Neural crest cell (in vitro differentiated cells): Measurements from ENCODE around the gene TMOD2. TPM values are rescaled to one million over a fixed set of nuclear protein-coding genes. Genes with fewer than 3 reads are reported as not detected.

Source experiments
- DNase-seq: peaks from one replicate; pipeline ENCODE4 v3.0.0; 2021; ENCODE audit warnings: low read depth, mixed read lengths, low spot score
- H3K27ac Mint-ChIP-seq: one replicate; pipeline ENCODE4 v1.8.0; 2021; ENCODE audit warnings: mild to moderate bottlenecking, mixed read lengths; ENCODE audit not compliant: unreplicated experiment
- H3K27me3 Mint-ChIP-seq: 2 replicates; pipeline ENCODE4 v1.8.0; 2021; ENCODE audit warnings: low read depth, mild to moderate bottlenecking, mixed read lengths
- H3K36me3 Mint-ChIP-seq: 2 replicates; pipeline ENCODE4 v1.8.0; 2021; ENCODE audit warnings: low read depth, mild to moderate bottlenecking, mixed read lengths
- H3K4me1 Mint-ChIP-seq: 2 replicates; pipeline ENCODE4 v1.8.0; 2021; ENCODE audit warnings: mixed read lengths
- H3K4me3 Mint-ChIP-seq: one replicate; pipeline ENCODE4 v1.8.0; 2021; ENCODE audit warnings: mild to moderate bottlenecking, mixed read lengths
- H3K9me3 Mint-ChIP-seq: 2 replicates; pipeline ENCODE4 v1.8.0; 2021; ENCODE audit warnings: mixed read lengths
- total RNA-seq: library from RNA; stranded (reverse); gene quantifications from 2 replicates; pipeline ENCODE4 v1.2.1, GENCODE V29; 2021
- TF ChIP-seq, protein P1 (sequence below): fragments of 200-600 bp; sonication (generic); conservative IDR thresholded peaks from 2 replicates; pipeline ENCODE4 v1.5.0; 2021; ENCODE audit warnings: antibody characterized with exemption, mild to moderate bottlenecking

Gene TMOD2
- total RNA-seq, 1 donor from 2014 or later: 17.4 TPM

DNA sequence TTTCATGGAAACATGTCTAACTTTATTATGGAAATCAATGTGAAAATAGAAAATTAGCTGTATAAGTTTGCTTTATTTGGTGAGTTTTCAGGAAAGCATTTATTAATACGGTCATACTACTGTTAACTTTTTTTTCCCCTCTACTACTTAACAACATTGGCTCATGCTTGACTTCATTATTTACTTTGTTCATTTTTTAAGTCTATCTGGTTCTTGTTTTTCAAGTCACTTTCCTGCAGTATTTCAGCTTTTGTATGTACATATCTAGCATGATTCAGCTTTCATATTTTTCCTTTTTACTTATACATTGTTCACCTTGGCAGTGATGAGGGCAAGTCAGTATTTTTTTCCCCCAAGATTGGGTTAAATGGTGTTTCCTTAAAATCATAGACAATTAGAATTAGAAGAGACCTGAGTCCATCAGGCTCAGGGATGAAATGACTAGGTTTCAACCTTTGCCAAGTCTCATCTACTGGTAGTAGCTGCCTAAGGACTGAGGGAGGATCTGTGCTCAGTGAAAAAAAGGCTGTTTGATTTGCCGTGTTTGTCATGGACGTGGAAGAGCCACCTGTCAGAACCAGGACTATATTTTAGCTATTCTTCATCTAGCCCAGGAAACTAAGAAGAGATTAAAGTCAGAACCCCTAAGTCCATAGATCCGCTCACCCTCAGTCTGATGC, 93.5 kb downstream of the TMOD2 start:
- Mint-ChIP-seq H3K4me1 (peaks cover 14% of the 10 kb centered on the region), H3K4me3 (no peak overlapping the region), H3K27ac (no peak overlapping the region), H3K9me3 (no peaks in the 10 kb centered on the region), H3K36me3 (no peaks in the 10 kb centered on the region), H3K27me3 (no peaks in the 10 kb centered on the region)
- TF ChIP-seq, protein P1, sequence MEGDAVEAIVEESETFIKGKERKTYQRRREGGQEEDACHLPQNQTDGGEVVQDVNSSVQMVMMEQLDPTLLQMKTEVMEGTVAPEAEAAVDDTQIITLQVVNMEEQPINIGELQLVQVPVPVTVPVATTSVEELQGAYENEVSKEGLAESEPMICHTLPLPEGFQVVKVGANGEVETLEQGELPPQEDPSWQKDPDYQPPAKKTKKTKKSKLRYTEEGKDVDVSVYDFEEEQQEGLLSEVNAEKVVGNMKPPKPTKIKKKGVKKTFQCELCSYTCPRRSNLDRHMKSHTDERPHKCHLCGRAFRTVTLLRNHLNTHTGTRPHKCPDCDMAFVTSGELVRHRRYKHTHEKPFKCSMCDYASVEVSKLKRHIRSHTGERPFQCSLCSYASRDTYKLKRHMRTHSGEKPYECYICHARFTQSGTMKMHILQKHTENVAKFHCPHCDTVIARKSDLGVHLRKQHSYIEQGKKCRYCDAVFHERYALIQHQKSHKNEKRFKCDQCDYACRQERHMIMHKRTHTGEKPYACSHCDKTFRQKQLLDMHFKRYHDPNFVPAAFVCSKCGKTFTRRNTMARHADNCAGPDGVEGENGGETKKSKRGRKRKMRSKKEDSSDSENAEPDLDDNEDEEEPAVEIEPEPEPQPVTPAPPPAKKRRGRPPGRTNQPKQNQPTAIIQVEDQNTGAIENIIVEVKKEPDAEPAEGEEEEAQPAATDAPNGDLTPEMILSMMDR: no peak
- no peak for DNase-seq

- no peak overlapping the region for H3K4me3 Mint-ChIP-seq
- no peaks in the 10 kb centered on the region for H3K27me3 Mint-ChIP-seq
- no peaks in the 10 kb centered on the region for H3K36me3 Mint-ChIP-seq
- peaks cover 14% of the 10 kb centered on the region for H3K4me1 Mint-ChIP-seq
- H3K9me3 Mint-ChIP-seq: no peaks in the 10 kb centered on the region
- TF ChIP-seq, protein P1: no peak
- DNase-seq: no peak
- H3K27ac Mint-ChIP-seq: no peak overlapping the region
Observed at GRCh38 chr15:51846066-51846462, 94.7 kb downstream of the TMOD2 start.

DNA sequence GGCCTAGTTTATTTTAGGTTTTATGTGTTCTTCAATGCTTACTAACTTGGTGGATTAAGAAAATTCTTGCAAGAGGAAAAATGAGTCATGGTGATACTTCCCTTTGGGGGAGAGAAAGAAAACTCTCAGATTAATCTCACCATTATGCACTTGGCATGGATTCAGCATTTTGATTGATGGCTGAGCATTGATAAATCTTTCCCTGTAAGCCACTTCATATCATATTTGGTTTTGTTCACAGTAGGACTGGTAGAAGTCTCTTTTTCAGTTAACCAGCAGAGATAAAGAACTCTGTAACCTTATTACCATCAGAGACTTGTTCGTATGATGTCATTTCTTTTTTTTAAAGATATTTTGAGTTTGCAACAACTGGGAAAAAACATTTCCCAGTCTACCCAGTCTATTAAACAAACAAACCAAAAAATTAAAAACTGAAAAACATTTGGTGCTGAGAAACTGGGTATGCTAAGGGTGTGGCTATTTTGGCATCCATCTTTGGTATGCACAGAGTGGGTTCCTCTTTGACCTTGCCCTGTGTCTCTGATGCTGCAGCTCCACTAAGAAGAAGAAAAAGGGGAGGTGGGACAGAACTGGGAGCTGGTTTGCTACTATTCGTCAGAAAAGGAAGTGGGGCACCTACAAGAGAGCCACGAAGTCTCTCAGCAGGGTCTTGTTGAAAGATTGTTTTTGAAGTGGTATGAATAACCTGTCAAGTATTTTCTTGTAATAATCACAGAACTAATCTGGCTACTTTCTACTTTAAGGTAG, 95.2 kb downstream of the TMOD2 start:
- TF ChIP-seq, protein P1: no peak
- Mint-ChIP-seq H3K4me1 (peaks cover 14% of the 10 kb centered on the region), H3K4me3 (no peak overlapping the region), H3K36me3 (no peaks in the 10 kb centered on the region), H3K27ac (no peak overlapping the region), H3K27me3 (no peaks in the 10 kb centered on the region), H3K9me3 (no peaks in the 10 kb centered on the region)
- DNase-seq: no peak

GRCh38 chr15:51848811-51849210, 97.4 kb downstream of the TMOD2 start:
- Mint-ChIP-seq H3K27me3 (no peaks in the 10 kb centered on the region), H3K9me3 (no peaks in the 10 kb centered on the region), H3K4me3 (no peak overlapping the region), H3K27ac (no peak overlapping the region), H3K36me3 (no peaks in the 10 kb centered on the region), H3K4me1 (peaks cover 8% of the 10 kb centered on the region)
- TF ChIP-seq, protein P1: no peak
- no peak for DNase-seq

DNA sequence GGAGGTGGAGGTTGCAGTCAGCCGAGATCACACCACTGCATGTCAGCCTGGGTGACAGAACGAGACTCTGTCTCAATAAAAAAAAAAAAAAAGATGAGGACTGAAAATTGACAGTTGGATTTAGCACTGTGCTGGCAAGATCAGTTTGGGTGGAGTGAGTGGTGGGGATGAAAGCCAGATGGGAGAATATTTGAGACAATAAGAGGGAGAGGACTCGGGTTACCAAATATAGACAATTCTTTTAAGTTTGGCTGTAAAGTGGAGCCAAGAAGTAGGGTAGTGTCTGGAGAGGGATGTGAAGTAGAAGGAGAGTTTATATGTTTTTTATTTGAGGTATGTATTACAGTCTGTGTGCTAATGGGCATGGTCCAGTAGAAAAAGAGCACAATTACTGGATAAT, 98.5 kb downstream of the TMOD2 start:
- no peak for DNase-seq
- no peaks in the 10 kb centered on the region for H3K36me3 Mint-ChIP-seq
- peaks cover 8% of the 10 kb centered on the region for H3K4me1 Mint-ChIP-seq
- TF ChIP-seq, protein P1: no peak
- no peaks in the 10 kb centered on the region for H3K9me3 Mint-ChIP-seq
- no peak overlapping the region for H3K27ac Mint-ChIP-seq
- no peak overlapping the region for H3K4me3 Mint-ChIP-seq
- no peaks in the 10 kb centered on the region for H3K27me3 Mint-ChIP-seq
